ENCODE measurements around the gene SLC8B1. TPM values are rescaled to one million over a fixed set of nuclear protein-coding genes. Genes with fewer than 3 reads are reported as not detected.

The SLC8B1 gene
- total RNA-seq, 1 experiment from 2014 or later, result 34.1 TPM

DNA sequence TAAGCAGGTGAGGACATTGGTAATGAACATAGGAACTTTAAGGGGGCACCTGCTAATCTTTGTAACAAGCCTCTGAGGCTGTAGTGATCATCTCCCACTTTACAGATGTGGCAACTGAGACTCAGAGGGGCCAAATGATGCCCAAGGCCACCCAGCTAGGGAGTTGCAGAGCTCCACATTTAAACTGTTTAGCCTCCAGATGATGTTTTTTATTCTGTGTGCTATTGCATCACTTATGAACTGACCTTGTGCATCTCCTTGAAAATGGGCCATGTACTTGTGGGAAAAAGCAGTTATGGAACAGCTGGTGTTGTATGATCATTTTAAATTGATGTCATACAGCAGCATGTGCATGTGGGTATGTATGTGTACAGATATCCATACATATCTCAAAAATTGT, 72.2 kb downstream of the SLC8B1 start:
- H3K4me1 ChIP-seq (ENCODE audit: insufficient read depth, low read length), result peaks cover 6% of the 10 kb centered on the region
- H3K27ac ChIP-seq (ENCODE audit: low read length), result no peak overlapping the region
- TF ChIP-seq EZH2 (IDR thresholded peaks at IDR 0.05; ENCODE audit: low read length, unreplicated experiment), result no peak
- TF ChIP-seq, protein P1, sequence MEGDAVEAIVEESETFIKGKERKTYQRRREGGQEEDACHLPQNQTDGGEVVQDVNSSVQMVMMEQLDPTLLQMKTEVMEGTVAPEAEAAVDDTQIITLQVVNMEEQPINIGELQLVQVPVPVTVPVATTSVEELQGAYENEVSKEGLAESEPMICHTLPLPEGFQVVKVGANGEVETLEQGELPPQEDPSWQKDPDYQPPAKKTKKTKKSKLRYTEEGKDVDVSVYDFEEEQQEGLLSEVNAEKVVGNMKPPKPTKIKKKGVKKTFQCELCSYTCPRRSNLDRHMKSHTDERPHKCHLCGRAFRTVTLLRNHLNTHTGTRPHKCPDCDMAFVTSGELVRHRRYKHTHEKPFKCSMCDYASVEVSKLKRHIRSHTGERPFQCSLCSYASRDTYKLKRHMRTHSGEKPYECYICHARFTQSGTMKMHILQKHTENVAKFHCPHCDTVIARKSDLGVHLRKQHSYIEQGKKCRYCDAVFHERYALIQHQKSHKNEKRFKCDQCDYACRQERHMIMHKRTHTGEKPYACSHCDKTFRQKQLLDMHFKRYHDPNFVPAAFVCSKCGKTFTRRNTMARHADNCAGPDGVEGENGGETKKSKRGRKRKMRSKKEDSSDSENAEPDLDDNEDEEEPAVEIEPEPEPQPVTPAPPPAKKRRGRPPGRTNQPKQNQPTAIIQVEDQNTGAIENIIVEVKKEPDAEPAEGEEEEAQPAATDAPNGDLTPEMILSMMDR (conservative IDR thresholded peaks at IDR 0.05; ENCODE audit: low read depth, low read length), result no peak
- no peak for TF ChIP-seq EZH2phosphoT487 (IDR thresholded peaks at IDR 0.05; ENCODE audit: borderline replicate concordance, low read length)
- no peak for ATAC-seq
- CTCF ChIA-PET, result no interaction called here
- no peaks in the 10 kb centered on the region for H4K20me1 ChIP-seq (ENCODE audit: low read length)
- H3K9ac ChIP-seq (ENCODE audit: low read length), result no peak overlapping the region
- H3K9me2 ChIP-seq (replicated peaks; ENCODE audit: low read length), result no peaks in the 10 kb centered on the region
- no peak overlapping the region for H2AFZ ChIP-seq (ENCODE audit: low read length)
- no peak overlapping the region for H3K4me3 ChIP-seq (ENCODE audit: low read length)
- no peaks in the 10 kb centered on the region for H3K36me3 ChIP-seq (ENCODE audit: low read depth, low read length)
- H3K79me2 ChIP-seq (ENCODE audit: low read length), result no peaks in the 10 kb centered on the region
- DNase-seq, result no peak
- no peaks in the 10 kb centered on the region for H3K9me3 ChIP-seq (ENCODE audit: low read length)
- H3F3A ChIP-seq (ENCODE audit: low read length, unreplicated experiment), result no peaks in the 10 kb centered on the region
- BruUV-seq (replicated peaks), result no TSS peak
- no peaks in the 10 kb centered on the region for H3K27me3 ChIP-seq (ENCODE audit: low read length)
- intact Hi-C loops (cut with micrococcal nuclease), result no loop called here
- H3K4me2 ChIP-seq (ENCODE audit: low read length), result no peak overlapping the region
- POLR2A ChIA-PET (ENCODE audit: unreplicated experiment), result no interaction called here

DNA sequence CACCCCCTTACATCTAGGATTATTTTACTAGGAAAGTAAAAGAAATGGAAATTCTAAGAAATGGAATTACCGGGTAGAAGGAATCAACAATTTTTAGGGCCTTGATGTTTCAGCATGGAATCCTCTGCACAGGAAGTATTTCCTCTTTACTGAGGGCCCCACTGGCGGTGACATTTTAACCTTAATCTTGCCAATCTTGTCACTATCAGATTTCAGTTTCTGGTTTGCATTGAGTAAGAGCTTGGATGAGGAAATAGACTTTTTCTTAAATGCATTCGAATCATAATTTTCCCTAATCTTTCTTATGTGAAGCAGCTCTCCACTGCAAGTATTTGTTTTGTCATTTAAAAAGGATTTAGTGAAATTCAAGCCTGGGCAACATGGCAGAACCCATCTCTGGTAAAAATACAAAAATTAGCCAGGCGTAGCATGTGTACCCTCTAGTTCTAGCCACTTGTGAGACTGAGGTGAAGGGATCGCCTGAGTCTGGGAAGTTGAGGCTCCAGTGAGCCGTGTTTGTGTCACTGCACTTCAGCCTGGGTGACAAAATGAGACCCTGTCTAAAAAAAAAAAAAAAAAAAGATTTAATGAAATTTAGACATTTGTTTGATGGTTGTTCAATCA, 73.0 kb downstream of the SLC8B1 start:
- intact Hi-C loops (cut with micrococcal nuclease), result no loop called here
- Histone ChIP-seq H2AFZ (ENCODE audit: low read length) (no peak overlapping the region), H3K4me2 (ENCODE audit: low read length) (no peak overlapping the region), H3K27ac (ENCODE audit: low read length) (no peak overlapping the region), H3K27me3 (ENCODE audit: low read length) (no peaks in the 10 kb centered on the region), H4K20me1 (ENCODE audit: low read length) (no peaks in the 10 kb centered on the region), H3K9me2 (replicated peaks; ENCODE audit: low read length) (no peaks in the 10 kb centered on the region), H3K4me1 (ENCODE audit: insufficient read depth, low read length) (peaks cover 6% of the 10 kb centered on the region), H3K79me2 (ENCODE audit: low read length) (no peaks in the 10 kb centered on the region), H3K9ac (ENCODE audit: low read length) (no peak overlapping the region), H3K9me3 (ENCODE audit: low read length) (no peaks in the 10 kb centered on the region), H3F3A (ENCODE audit: low read length, unreplicated experiment) (no peaks in the 10 kb centered on the region), H3K36me3 (ENCODE audit: low read depth, low read length) (no peaks in the 10 kb centered on the region), H3K4me3 (ENCODE audit: low read length) (no peak overlapping the region)
- no peak for TF ChIP-seq EZH2phosphoT487 (IDR thresholded peaks at IDR 0.05; ENCODE audit: borderline replicate concordance, low read length)
- TF ChIP-seq, protein P1 (conservative IDR thresholded peaks at IDR 0.05; ENCODE audit: low read depth, low read length), result no peak
- no peak for TF ChIP-seq EZH2 (IDR thresholded peaks at IDR 0.05; ENCODE audit: low read length, unreplicated experiment)
- ChIA-PET POLR2A (ENCODE audit: unreplicated experiment) (interaction anchor here (0.7 kb wide), 1 partner anchor 34 kb away, joined by 4 read pairs; no protein-coding TSS in a partner anchor), CTCF (no interaction called here)
- ATAC-seq (no peak), DNase-seq (no peak)
- BruUV-seq (replicated peaks), result no TSS peak

DNA sequence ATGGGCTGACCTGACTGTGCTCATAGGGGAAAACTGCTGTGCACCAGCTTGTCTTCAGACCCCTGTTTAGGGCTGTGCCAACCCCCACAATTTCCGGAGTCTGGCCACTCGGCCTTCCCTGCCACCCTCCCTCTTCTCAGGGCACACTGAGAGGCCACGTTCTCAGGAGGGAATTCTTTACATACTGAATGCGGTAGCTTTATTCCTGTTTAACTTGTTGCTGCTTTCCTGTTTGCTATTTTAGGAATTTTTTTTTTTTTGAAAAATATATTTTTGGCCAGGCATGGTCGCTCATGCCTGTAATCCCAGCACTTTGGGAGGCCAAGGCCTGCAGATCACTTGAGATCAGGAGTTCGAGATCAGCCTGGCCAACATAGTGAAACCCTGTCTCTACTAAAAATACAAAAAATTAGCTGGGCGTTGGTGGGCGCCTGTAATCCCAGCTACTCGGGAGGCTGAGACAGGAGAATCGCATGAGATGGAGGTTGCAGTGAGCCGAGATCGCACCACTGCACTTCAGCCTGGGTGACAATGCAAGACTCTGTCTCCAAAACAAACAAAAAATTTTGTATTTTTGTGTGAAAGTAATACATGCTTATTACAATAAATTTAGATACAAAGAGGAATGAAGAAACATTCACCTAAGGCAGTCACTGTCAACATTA, 74.1 kb downstream of the SLC8B1 start:
- ATAC-seq (no peak), DNase-seq (no peak)
- H3K4me2 ChIP-seq (ENCODE audit: low read length), result no peak overlapping the region
- H4K20me1 ChIP-seq (ENCODE audit: low read length), result no peaks in the 10 kb centered on the region
- no peaks in the 10 kb centered on the region for H3K27me3 ChIP-seq (ENCODE audit: low read length)
- no peak overlapping the region for H3K27ac ChIP-seq (ENCODE audit: low read length)
- H3K4me1 ChIP-seq (ENCODE audit: insufficient read depth, low read length), result peaks cover 6% of the 10 kb centered on the region
- intact Hi-C loops (cut with micrococcal nuclease), result no loop called here
- no peaks in the 10 kb centered on the region for H3K9me3 ChIP-seq (ENCODE audit: low read length)
- no peaks in the 10 kb centered on the region for H3K9me2 ChIP-seq (replicated peaks; ENCODE audit: low read length)
- H3K4me3 ChIP-seq (ENCODE audit: low read length), result no peak overlapping the region
- BruUV-seq (replicated peaks), result no TSS peak
- no peak overlapping the region for H2AFZ ChIP-seq (ENCODE audit: low read length)
- ChIA-PET POLR2A (ENCODE audit: unreplicated experiment) (interaction anchor here (0.6 kb wide), 1 partner anchor 17 kb away, joined by 6 read pairs; no protein-coding TSS in a partner anchor), CTCF (interaction anchor here (0.6 kb wide), 1 partner anchor 165 kb away, joined by 4 read pairs; no protein-coding TSS in a partner anchor)
- H3K9ac ChIP-seq (ENCODE audit: low read length), result no peak overlapping the region
- H3K79me2 ChIP-seq (ENCODE audit: low read length), result no peaks in the 10 kb centered on the region
- TF ChIP-seq, protein P1 (conservative IDR thresholded peaks at IDR 0.05; ENCODE audit: low read depth, low read length), result no peak
- TF ChIP-seq EZH2phosphoT487 (IDR thresholded peaks at IDR 0.05; ENCODE audit: borderline replicate concordance, low read length) (no peak), EZH2 (IDR thresholded peaks at IDR 0.05; ENCODE audit: low read length, unreplicated experiment) (no peak)
- no peaks in the 10 kb centered on the region for H3F3A ChIP-seq (ENCODE audit: low read length, unreplicated experiment)
- no peaks in the 10 kb centered on the region for H3K36me3 ChIP-seq (ENCODE audit: low read depth, low read length)
